ENCODE data around the gene TKT.

DNA sequence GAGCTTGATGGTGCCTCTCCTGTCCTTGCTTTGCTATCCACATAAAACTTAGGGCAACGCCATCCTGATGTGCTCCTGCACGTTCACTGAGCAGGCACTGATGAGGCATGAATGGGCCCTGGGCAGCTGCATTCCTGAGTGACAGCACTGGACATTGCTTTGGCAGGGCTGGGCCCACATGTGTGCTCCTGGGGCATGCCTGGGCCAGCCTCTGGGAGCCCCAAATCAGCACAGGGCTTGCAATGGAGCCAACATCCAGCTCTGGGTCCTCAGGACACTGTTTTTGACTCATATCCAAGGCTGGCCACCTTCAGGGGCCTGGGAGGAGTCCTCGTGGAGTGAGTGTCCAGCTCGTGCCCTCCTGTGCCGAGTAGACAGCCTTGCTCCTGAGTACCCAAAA lies 5.9 kb upstream of the TKT start:
- TF ChIP-seq, protein P1, sequence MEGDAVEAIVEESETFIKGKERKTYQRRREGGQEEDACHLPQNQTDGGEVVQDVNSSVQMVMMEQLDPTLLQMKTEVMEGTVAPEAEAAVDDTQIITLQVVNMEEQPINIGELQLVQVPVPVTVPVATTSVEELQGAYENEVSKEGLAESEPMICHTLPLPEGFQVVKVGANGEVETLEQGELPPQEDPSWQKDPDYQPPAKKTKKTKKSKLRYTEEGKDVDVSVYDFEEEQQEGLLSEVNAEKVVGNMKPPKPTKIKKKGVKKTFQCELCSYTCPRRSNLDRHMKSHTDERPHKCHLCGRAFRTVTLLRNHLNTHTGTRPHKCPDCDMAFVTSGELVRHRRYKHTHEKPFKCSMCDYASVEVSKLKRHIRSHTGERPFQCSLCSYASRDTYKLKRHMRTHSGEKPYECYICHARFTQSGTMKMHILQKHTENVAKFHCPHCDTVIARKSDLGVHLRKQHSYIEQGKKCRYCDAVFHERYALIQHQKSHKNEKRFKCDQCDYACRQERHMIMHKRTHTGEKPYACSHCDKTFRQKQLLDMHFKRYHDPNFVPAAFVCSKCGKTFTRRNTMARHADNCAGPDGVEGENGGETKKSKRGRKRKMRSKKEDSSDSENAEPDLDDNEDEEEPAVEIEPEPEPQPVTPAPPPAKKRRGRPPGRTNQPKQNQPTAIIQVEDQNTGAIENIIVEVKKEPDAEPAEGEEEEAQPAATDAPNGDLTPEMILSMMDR (IDR thresholded peaks at IDR 0.05; ENCODE audit: low read depth, low read length, missing input control): no peak
- no peak for TF ChIP-seq NR2F2 (IDR thresholded peaks at IDR 0.05)
- TF ChIP-seq GABPA (IDR thresholded peaks at IDR 0.05 in 1 of 2, conservative IDR thresholded peaks at IDR 0.05 in 1 of 2): no peak
- no peak for TF ChIP-seq YY1 (IDR thresholded peaks at IDR 0.05)
- no peak for TF ChIP-seq TAF1 (conservative IDR thresholded peaks at IDR 0.05)
- TF ChIP-seq JUND (IDR thresholded peaks at IDR 0.05): no peak
- no peak for TF ChIP-seq EGR1 (IDR thresholded peaks at IDR 0.05; ENCODE audit: low read depth in 2 of 2)
- no peak for TF ChIP-seq HNF4G (IDR thresholded peaks at IDR 0.05)
- no peak for TF ChIP-seq RAD21 (IDR thresholded peaks at IDR 0.05)
- TF ChIP-seq, protein P2, sequence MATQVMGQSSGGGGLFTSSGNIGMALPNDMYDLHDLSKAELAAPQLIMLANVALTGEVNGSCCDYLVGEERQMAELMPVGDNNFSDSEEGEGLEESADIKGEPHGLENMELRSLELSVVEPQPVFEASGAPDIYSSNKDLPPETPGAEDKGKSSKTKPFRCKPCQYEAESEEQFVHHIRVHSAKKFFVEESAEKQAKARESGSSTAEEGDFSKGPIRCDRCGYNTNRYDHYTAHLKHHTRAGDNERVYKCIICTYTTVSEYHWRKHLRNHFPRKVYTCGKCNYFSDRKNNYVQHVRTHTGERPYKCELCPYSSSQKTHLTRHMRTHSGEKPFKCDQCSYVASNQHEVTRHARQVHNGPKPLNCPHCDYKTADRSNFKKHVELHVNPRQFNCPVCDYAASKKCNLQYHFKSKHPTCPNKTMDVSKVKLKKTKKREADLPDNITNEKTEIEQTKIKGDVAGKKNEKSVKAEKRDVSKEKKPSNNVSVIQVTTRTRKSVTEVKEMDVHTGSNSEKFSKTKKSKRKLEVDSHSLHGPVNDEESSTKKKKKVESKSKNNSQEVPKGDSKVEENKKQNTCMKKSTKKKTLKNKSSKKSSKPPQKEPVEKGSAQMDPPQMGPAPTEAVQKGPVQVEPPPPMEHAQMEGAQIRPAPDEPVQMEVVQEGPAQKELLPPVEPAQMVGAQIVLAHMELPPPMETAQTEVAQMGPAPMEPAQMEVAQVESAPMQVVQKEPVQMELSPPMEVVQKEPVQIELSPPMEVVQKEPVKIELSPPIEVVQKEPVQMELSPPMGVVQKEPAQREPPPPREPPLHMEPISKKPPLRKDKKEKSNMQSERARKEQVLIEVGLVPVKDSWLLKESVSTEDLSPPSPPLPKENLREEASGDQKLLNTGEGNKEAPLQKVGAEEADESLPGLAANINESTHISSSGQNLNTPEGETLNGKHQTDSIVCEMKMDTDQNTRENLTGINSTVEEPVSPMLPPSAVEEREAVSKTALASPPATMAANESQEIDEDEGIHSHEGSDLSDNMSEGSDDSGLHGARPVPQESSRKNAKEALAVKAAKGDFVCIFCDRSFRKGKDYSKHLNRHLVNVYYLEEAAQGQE (IDR thresholded peaks at IDR 0.05): no peak
- TF ChIP-seq, protein P3, sequence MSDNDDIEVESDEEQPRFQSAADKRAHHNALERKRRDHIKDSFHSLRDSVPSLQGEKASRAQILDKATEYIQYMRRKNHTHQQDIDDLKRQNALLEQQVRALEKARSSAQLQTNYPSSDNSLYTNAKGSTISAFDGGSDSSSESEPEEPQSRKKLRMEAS (IDR thresholded peaks at IDR 0.05): no peak
- TF ChIP-seq FOXA1 (IDR thresholded peaks at IDR 0.05): no peak

Measured in liver (tissue), 3 donors.